Left cardiac atrium (tissue), 4 donors: ENCODE data around the gene ANKS1B. TPM values are rescaled to one million over a fixed set of nuclear protein-coding genes. Genes with fewer than 3 reads are reported as not detected.
"Not testable (repeated sequence)": the region's sequence is repeated elsewhere in the genome, so short reads cannot be mapped to it uniquely, and the experiment has no call there.

Experiments
- ATAC-seq, 2 donors: fragments of 200-7000 bp; cut with Tn5 transposase; one replicate each; pipeline ENCODE4 v1.9.1; 2020; ENCODE audit warnings: mild to moderate bottlenecking in 2 of 2, moderate library complexity in 2 of 2
- DNase-seq: peaks from one replicate; pipeline ENCODE4 v3.0.0-alpha.2; 2020
- intact Hi-C, 2 donors: fragments of 100-400 bp; cut with DNase I; formaldehyde crosslinking; loops; one replicate each; pipeline versions ENCODE4 v1.14.1 to v1.15.1; 2022 to 2023
- total RNA-seq, 2 donors: library from RNA; stranded (reverse); fragmentation: NEBNext Ultra II Directional; extraction: Animal tissue kit (Norgen Biotek cat#: 25700); gene quantifications; one replicate each; pipeline ENCODE4 v1.2.1, GENCODE V29; 2021
- donor health status: DM: no; HTN: yes; CAD: no.
- donor health status: DM: no; HTN: yes; CAD: no; lungs with severe emphysema.
- donor health status: DM: yes; HTN: yes; CAD: no.
- donor health status: Dilated cardiomyopathy.

ANKS1B gene
- total RNA-seq, 2 donors from 2014 or later, result 3.1 TPM

DNA sequence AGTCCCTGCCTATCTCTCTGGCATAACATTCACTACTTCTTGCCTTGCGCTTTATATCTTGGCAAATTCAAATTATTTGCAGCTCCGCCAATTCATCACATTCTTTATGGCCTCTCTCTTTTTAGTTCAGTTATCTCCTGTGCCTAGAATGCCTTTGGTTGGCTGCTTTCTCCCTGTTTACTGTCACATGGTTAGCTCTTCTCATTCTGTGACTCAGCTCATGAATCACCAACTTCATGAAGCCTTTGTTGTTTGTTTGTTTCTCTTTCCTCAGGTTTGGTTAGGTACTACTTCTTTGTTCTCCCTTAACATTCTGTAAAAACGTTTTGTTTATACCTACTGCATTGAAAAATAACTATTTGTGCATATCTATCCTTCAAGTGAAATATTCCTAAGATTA is 713.7 kb downstream of the ANKS1B start:
- ATAC-seq (no peak), DNase-seq (no peak)
- intact Hi-C loops, result no loop called here

- intact Hi-C loops, result no loop called here
- ATAC-seq, result no peak
- no peak for DNase-seq
Observed at GRCh38 chr12:99267038-99267437, 717.7 kb downstream of the ANKS1B start.

DNA sequence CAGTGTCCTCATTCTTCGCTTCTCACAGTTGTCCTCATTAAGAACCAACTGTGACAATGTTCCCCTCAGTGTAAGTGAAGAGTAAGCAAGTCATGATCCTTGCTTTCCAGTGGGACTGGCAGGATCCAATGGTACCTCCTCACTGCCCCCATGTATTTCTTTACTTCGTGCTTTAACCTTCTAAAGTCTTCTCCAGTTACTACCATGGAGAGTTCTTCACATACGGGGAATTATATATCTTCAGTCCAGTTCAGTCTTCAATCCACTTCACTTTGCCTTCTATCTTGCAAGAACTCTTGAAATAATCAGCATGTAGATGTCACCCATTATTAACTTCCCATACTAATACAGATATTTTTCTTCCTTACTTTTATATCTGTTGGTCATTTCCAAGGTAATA is 719.1 kb downstream of the ANKS1B start:
- intact Hi-C loops, result no loop called here
- DNase-seq (no peak), ATAC-seq (no peak)

GRCh38 chr12:99261256-99261655 is 723.5 kb downstream of the ANKS1B start:
- intact Hi-C loops, result no loop called here
- ATAC-seq, result no peak
- no peak for DNase-seq

- intact Hi-C loops, result no loop called here
- ATAC-seq (no peak), DNase-seq (no peak)
Observed at GRCh38 chr12:99260456-99260996, 724.2 kb downstream of the ANKS1B start.

GRCh38 chr12:99259040-99259934 is 725.4 kb downstream of the ANKS1B start:
- intact Hi-C loops, result no loop called here
- peak; percentile 15 to 64 for ATAC-seq
- DNase-seq, result no peak

- ATAC-seq, result no peak
- intact Hi-C loops, result no loop called here
- no peak for DNase-seq
Observed at GRCh38 chr12:99257672-99258071, 727.1 kb downstream of the ANKS1B start.

DNA sequence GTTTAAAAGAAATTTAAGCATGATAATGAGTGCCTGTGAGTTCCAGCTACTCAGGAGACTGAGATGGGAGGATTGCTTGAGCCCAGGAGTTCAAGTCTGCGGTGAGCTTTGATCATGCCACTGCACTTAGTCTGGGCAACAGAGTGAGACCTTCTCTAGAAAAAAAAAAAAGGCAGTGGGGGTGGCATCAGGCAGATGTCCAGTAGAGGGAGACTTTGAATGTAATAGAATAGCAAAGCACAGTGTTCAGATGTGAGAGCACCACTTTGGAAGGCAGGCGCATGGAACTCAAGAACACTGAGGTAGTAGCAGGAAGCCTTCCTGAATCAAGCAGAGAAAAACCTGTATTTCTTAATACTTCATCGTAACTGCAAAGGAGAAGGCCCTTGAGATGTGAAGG is 731.7 kb downstream of the ANKS1B start:
- DNase-seq (no peak), ATAC-seq (no peak)
- intact Hi-C loops, result no loop called here

GRCh38 chr12:99250091-99250490 is 734.6 kb downstream of the ANKS1B start:
- DNase-seq (no peak), ATAC-seq (no peak)
- intact Hi-C loops, result no loop called here

GRCh38 chr12:99249543-99249942 is 735.2 kb downstream of the ANKS1B start:
- ATAC-seq (no peak), DNase-seq (no peak)
- intact Hi-C loops, result no loop called here

GRCh38 chr12:99237907-99238538 is 746.7 kb downstream of the ANKS1B start:
- DNase-seq, intact Hi-C loops, ATAC-seq: not testable (repeated sequence)

DNA sequence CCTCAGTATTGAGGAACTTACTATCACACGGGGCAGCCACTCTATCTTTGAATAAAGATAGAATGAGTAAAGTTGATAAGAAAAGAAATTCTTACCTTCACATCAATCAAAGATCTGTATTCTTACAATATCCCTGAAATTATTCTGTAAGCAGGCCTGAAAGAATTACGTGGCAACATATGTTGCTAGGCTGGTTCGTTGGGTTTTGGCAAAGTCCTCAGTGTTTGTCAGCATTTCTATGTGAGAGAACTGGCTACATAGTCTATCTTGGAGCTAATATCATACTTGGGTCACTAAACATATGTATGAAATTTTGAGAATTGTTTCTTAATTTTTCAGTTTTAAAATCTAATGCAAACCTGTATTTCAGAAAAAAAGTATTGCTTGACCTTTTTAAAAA is 749.4 kb downstream of the ANKS1B start:
- DNase-seq (no peak), ATAC-seq (no peak)
- intact Hi-C loops, result no loop called here

DNA sequence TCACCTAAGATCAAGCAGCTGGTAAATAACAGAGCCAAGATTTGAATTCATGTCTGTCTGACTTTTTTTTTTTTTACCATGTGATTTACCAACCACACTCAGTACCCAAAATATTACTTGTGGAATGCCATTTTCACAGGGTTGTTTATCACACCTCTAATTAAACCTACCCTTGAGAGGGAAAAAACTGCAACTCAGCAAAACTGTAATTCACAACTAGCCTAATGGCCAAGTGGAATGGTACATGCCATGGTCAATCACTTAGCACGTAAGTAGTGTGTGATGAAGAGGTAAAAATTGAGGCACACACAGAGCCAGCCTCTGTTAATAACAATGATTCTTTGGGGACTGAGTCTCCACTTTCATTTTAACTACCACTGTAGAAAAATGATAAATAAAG is 750.0 kb downstream of the ANKS1B start:
- DNase-seq, result no peak
- ATAC-seq, result no peak
- intact Hi-C loops, result no loop called here

DNA sequence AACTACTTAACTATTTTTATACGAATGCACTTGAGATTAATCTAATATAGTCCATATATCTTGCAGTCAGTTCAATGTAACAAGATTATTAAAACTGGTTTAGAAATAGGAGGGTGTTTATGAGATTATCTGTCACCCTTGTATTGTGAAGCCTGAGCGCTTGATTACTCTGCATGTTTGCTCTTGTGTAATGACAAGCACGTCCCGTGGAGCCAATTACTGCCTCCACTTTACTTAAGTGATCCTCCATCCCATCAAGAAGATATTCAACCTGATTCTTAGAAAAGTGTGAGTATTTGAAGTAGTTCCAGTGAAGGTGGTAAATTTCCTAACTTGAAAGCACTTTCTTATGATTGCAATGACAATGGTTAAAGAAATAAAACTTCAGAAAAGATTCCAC is 752.4 kb downstream of the ANKS1B start:
- DNase-seq (no peak), ATAC-seq (no peak)
- intact Hi-C loops, result no loop called here

- intact Hi-C loops, result no loop called here
- ATAC-seq, result no peak
- DNase-seq, result no peak
Observed at GRCh38 chr12:99231031-99231430, 753.7 kb downstream of the ANKS1B start.

DNA sequence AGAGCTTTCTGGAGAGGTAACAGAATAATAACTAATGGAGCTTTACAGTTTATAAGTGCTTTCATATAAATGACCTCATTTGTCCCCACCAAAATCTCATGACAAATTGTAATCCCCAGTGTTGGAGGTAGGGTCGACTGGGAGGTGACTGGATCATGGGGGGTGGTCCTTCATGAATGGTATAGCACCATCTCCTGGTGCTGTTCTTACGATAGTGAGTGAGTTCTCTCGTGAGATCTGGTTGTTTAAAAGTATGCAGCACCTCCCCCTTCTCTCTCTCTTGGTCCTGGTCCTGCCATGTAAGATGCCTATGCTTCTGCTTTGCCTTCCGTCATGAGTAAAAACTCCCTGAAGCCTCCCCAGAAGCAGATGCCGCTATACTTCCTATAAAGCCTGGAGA is 760.5 kb downstream of the ANKS1B start:
- ATAC-seq (no peak), DNase-seq (no peak)
- intact Hi-C loops, result no loop called here

DNA sequence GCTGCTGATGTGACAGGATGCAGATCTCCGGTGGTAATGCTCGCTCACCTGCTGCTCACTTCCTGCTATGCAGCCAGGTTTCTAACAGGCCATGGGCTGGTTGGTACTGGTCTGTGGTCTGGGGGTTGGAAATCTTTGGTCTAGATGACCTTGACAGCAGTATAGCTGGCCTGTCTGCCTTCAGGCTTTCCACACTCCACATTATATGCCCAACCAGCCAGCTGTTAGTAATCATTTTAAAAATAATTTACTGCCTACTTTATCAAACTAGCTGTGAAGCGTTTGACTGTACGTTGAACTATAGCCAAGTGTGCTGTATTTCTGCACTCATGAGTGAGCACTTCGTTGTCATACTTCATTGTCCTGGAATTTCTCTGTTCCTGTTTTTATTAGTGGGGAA is 761.2 kb downstream of the ANKS1B start:
- intact Hi-C loops, result no loop called here
- no peak for DNase-seq
- ATAC-seq, result no peak

DNA sequence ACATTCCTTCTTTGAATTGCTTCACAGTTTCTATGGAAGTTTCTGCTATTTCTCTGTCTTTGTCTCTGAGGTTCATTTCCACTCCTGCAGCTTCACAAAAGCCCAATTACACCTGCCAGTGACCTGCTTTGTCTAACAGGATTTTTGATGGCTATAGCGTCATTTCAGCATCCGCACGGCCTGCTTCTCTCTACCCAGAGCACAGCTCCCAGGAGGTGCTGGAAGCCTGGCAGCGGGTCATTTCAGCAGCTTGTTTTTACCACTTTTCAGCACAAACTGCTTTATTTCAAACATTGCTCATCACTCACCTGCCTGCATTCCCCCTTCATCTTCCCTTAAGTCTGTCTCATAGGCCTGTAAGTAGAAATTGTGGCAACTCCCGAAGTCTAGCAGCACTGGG is 771.7 kb downstream of the ANKS1B start:
- intact Hi-C loops, result no loop called here

GRCh38 chr12:99212275-99212674 is 772.5 kb downstream of the ANKS1B start:
- ATAC-seq (no peak), DNase-seq (no peak)
- intact Hi-C loops, result no loop called here

More for the DNA sequence above, 771.7 kb downstream of the ANKS1B start:
- no peak for DNase-seq
- ATAC-seq, result no peak

DNA sequence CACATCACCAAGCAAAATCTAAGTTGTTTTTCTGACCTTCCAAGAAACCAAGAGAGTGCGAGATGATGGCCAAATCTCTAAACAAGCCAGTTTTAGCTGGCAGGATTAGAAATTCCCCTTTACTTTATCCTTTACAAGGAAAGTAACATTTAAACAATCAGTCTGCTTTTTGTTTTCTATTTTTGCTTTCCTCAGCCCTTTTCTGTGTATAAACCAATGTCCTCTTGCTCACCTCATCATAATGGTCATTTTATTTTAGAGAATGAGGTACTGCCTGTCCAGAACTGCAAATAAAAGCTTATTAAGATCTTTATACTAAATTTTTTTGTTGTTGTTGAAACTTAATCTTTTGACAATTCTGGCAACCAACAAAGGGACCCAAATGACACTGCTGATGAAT is 779.6 kb downstream of the ANKS1B start:
- DNase-seq, result no peak
- no peak for ATAC-seq
- intact Hi-C loops, result no loop called here
